CMK (cell line): ENCODE measurements around the gene IL26.
A peak's percentile ranks its signal among the peaks of the same experiment; 100 is the strongest.
"Not testable (repeated sequence)": the region's sequence is repeated elsewhere in the genome, so short reads cannot be mapped to it uniquely, and the experiment has no call there.

Experiments
- DNase-seq: peaks from one replicate; pipeline ENCODE4 v3.0.0-alpha.2; 2010; ENCODE audit warnings: low read depth

The IL26 gene

DNA sequence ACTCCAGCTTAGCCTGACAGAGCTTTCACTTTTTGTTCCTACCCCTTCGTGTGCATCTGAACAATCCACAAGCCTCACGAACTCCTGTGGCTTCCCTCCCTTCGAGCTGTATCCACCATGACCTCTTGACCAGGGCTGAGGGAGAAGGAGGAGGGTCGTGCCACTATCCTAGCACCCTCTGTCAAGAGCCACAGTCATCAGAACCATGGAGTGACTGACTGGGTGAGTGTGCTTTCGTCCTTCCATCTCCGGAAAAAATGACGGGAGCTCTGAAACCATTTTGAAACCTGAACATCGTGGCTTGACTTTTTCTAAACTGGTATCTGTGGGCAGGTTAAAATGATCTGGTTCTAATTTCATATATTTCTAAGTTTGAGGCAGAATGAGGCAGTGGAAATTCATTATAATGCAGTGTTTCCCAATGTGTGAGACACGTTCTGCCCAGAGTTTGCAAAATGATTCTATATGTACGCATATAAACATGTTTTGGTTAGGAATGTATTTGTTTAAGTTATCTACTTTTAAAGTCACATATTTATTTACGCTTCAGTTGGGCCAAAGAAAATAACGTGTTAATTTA, 27.0 kb downstream of the IL26 start:
- no peak for DNase-seq

DNA sequence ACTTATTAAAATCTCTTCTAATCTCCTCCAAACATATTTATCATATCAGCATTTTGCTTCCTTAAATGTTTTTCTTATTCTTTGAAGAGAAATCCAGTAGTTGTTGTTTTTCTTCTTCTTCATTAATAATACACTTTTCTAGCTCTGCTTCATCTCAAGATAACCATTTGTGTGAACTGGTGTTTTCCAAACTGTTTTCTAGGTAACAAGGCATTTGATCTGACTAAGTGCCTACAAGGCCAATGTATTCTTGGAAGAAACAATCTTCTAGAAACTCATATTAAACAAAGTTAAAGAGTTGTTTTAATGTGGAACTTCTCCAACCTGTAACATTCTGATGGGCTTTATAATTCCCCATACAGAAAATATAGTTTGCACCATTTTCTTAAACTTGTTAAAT, 35.3 kb downstream of the IL26 start:
- DNase-seq, result no peak

DNA sequence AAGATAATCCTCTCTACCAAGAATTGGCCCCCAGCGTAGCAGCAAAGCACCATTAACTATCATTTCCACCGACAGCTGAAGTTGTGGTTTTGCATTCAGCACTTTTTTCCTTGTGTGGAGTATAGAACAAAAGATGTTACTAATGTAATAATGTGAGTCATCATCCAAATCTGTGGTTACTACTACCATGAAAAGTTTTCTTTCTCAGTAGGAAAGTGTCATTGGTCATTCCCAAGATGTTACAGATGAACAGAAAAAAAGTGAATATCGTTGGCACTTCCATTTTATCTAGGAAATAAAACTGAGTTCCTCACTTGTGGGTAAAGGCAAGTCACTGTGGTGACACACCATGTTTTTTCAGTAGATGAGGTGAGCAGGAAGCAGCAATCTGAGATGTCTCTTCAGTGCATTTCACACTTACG, 35.8 kb downstream of the IL26 start:
- no peak for DNase-seq

DNA sequence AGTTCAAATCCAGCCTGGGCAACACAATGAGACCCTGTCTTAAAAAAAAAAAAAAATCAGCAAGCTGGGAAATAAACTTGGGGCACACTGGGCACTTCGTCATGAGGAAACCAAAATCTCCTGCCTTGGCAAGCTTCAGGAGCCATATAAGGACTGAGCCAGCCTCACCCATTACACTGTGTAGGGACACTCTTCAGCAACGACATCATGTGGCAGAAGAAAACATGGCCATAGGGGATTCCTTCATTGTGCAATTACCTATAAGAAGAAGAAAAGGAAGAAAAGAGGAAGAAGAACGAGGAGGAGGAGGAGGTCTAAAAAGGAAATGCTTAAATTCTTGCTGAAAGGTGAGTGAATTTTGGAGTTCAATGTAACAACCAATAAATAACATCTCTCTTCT, 40.0 kb downstream of the IL26 start:
- DNase-seq, result no peak

DNA sequence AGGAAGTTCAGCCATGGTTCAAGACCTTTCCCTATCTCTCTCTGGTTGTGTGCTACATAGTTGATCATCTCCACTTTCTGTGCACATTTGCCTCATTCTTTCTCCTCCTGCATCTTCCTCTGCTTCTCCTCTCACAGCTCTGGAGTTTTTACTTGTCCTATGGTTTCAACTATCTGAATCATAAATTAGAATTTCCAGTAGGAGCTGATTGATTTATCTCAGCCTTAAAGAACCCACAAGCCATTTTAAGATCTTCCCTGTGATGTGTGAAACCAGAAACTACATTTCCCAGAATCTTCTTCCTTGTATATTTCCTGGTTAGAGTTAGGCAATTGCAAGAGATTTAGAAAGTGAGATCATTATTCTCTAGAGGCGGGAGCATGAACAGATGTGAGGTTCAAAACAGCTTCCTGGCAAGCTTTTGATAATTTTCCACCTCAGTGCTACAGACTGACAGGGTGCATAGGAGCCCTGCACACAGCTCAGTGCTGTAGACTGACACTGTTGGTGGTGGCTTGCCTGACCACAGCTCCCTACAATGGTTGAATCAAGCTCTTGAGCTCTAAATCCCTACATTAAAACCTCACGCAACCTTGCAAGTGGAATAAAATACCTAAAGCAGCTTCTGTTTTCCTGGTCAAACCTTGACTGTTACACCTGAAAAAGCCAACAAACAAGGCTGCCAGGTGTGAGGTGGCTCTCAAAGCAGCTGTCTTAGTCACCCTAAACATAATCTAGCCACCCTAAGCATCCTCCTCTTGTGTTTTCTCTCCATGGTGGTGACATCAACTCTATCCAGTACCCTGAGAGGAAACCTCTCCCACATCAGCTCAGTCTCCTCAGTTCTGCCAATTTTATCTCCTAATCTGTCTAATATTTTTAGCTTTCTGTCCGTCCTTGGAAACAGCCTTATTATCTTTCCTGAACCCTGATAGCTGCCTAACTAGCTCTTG, 44.5 kb downstream of the IL26 start:
- no peak for DNase-seq

DNA sequence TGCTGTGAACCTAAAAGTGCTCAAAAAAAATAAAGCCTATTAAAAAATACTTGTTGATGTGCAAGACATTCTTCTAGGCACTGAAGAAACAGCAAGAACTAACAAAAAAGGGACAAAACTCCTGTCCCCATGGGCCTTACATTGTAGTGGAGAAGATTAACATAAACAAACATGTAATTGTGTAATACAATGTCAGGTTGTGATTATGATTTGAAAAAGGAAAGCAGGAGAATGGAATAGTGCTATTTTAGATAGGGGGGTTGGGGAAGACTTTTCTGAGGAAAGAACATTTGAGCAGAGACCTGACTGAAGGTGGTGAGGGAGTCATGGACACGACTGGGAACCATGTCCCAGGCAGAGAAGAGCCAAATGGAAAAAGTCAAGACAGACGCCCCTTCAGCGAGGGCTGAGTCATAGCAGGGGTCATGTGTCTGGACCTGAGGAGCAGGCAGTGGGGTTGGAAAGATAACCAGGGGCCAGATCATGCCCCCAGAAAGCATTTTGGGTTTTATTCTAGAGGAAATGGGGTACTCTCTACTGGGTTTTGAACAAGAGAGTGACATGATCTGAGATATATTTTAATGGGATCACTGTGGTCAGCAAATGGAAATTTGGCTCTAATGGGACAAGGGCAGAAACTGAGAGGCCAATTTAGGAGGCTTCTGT, 46.7 kb downstream of the IL26 start:
- DNase-seq, result no peak

DNA sequence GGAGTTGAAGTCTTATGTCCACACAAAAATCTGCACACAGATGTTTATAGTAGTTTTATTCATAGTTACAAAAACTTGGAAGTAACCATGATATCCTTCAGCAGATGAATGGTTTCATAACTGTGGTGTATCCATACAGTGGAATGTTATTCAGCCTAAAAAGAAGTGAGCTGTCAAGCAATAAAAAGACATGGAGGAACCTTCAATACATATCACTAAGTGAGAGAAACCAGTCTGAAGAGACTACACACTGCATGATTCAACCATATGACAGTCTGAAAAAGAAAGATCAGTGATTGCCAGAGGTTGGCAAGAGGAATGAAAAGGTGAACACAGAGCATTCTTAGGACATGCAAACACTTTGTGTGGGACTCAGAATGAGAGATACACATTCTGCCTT, 47.4 kb downstream of the IL26 start:
- no peak for DNase-seq

DNA sequence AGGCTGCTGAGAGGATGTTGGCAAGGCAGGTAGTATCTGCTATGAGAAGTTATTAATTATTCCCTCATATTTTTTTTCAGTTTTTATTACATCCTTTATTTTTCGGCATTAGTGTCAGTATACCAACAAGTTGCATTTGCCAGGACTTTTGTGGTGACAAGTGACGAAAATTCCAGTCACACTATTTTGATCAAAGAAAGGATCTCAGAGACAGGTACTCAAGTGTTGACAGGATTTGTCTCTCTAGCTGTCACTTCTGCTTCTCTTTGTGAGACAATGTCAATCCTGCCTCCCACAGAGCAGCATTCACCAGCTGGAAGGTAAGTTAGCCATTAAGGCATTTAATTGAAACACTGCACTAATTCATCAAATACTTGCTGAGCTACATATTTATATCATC, 48.0 kb downstream of the IL26 start:
- DNase-seq, result no peak

DNA sequence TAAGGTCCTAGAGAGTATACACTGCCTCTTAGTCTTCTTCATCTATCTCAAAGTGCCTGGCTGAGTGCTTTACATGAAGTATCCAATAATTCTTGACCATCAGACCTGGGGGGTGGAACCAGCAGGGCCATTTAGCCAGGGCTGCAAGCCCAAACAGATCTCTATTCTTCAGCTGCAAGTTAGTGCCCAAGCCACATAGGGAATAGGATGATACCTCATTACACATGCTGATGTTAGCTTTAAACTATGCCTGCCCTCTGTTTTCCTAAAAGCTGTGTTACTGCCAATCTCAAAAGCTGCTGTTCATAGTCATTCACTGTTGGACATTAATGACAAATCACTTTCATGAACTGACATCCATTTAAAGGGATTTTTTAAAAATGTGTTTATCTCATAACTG, 49.4 kb downstream of the IL26 start:
- DNase-seq, result no peak

DNA sequence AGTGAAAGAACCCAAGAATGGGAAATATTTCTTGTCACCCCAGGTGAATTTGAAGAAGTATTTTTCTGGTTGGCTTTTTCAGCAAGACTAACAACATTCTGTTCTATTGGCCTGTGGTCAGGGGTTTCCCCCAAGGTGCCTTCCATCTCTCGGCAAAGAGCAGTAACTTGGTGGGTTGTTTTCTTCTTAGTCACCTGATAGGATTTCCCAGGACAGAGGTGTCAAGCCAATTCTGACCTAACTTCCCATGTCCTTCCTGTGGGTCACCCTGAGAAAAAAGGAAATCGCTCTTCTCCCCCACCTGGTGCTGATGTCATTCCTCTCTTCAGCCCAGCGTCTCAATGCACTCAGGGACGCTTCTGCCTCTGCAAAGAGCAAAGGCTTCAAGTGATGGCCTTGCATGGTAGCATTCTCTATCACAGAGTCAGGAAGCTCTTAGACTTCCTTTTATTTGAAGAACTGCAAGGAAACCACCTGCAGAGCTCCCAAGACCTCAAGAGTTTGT, 50.0 kb downstream of the IL26 start:
- DNase-seq, result no peak

DNA sequence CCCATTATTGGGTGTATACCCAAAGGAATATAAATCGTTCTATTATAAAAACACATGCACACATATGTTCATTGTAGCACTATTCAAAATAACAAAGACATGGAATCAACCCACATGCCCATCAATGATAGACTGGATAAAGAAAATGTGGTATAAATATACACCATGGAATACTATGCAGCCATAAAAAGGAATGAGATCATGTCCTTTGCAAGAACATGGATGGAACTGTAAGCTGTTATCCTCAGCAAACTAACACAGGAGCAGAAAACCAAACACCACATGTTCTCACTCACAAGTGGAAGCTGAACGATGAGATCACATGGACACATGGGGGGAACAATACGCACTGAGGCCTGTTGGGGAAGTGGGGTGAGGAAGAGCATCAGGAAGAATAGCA, 50.8 kb downstream of the IL26 start:
- DNase-seq, result not testable (repeated sequence)

DNA sequence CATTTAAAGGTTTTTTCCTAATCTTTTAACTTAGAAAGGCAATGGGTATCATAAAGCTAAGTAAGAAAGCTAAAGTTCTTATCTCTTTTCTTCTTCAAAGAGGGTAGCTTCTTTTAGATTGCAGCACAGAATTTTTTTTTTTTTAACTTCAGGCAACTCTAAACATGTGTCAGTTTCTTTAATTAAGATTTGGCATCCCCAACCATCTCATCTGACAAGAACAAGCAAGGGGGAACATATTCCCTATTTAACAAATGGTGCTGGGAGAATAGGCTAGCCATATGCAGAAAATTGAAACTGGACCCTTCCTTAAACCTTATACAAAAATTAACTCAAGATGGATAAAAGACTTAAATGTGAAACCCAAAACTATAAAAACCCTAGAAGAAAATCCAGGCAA, 51.8 kb downstream of the IL26 start:
- DNase-seq, result no peak

DNA sequence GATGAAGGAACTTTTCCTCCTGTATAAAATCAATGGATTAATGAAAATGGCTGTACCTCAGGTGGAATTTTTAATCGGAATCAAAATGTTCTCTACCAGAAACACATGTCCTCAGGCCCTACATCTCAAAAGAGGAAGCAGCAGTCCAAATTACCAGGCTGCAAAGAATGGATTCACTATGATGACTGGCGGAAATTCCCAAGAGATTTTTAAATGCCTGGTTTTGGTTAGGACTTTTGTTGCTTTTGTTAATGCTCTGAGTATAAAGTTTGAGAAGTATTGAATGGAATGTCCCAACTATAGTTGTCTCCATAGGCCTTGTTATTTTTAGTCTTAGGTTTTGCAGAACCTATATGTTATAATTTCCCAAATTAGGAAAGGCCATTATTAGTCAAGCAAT, 54.9 kb downstream of the IL26 start:
- no peak for DNase-seq

DNA sequence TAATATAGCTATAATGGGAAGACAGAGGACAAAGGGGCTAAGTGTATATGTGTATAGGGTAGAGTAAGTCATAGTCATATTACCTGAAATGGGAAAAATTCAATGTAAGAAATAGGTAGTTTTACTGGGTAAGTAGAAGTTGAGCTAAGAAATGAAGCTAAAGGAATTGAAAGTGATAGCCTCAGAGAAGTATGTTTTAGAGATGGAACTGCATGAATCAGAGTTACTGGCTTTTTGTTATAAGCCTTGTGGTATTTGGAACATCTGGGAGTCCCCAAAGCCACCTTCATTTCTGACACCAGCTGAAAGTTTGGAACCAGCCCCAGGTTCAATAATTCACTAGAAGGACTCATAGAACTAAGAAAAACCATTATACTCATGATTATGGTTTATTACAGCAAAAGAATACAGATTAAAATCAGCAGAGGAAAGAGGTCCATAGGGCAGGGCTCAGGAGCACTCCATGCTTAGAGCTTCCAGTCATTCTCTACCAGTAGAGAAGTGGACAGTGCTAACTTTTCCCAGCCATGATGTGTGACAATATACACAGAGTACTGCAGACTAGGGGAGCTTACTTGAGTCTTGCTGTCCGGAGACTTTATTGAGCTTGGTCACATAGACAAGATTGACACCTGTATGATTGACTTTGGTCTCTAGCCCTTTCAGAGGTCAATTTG, 56.3 kb downstream of the IL26 start:
- no peak for DNase-seq

DNA sequence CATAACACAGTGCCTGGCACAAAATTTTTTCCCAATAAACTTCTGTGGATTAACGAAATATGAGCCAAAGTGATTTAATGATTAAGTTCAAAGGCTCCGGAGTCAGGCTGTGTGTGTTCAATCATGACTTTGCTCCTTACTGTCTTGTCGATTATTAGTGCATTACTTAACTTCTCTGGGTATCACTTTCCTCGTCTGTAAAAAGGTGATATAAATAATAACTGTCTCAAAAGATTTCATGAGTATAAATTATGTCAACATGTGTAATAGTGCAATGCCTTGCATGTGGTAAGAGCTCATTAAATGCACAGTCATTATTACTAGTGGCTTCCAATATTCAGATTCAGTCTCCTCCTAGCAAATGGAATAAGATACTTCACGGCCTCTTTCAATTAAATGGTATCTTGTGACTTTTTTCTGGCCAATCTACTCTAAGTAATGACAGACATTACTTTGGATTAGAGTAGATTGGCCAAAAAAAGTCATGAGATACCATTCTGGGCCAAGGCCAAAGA, 59.2 kb downstream of the IL26 start:
- no peak for DNase-seq

DNA sequence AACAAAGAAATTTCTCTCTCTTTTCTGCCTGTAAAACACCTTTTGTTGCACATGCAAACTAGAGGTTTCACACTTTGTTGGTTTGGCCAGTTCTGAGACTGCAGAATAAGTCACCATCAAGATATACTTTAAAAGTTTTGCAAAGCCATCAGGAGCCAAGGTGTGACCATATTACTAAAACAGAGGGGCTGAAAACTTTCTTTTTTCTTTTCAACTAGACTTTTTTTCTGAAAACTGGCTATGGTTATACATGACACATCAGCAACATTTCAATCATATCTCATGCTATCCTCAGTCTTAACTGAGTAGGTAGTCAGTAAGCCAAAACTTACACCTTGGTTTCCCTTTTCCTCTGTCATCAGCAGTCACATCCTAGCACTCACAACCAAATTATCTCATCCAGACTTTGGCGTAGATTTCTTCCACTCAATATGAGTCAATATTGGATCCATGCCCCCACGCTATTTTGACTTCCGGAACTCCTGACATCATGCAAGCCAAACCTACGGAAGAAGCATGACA, 62.0 kb downstream of the IL26 start:
- no peak for DNase-seq

DNA sequence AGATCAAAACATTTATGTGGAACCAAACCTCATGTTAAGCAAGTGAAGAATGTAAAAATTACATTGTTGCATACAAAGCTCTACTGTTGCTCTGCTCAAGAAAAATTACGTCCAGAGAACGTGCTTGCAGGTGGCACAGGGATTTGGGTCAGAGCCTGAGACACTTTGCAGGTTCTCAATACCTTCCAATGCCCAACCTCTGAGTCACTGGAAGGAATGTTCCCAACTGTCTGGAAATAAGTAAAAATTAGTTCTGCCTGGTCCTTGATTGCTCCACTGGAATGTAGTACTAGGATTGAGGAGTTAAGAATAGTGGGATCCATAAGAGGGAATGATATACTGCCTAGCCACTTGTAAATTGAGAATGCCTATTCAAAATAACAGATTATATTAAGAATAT, 63.2 kb downstream of the IL26 start:
- no peak for DNase-seq

DNA sequence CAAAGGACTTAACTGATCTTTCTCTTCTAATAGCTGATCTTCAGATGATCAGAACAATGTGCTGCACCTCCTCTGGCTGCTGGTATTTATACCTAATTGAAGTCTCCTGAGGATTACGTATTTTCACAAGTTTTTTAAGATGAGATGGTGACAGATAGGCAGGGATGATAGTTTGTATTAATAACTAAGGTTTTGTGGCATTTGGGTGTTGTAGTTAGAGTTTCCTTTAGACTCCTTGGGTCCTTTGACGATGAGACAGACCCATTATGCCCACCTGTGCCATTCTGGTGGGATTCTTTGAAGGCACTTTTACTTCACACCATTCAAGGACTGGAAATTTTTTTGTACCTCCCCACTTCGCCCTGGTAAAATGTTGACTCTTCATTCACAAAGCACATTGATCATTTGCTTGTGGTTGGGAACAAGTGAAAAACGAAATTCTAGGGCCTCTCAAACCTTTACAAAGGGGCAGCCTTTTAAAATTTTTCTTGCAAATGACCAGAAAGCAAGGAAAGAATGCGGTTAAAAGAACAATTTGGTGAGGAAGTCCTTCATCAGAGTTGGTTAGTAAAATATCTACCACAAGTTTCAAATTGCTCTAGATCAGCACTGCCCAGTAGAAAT, 65.8 kb downstream of the IL26 start, which contains the start of gene IFNG:
IFNG (minus strand) TSS at position 60 of the 624 bp plus-strand sequence. CDS start 125 bp downstream, outside the sequence.
- no peak for DNase-seq

DNA sequence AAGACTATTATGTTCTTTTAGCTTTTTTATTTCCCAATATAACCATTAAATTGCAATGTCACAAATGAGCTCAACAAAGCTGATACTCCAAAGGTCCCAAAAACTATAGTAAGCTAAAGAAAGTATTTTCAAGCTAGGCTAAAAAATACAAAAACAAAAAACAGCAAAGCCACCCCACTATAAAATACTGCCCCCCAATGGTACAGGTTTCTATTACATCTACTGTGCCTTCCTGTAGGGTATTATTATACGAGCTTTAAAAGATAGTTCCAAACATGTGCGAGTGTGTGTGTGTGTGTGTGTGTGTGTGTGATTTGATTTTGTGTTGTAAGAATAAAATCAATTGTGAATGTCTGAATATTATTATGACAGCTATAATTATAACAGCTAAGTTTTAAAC, 67.2 kb downstream of the IL26 start:
- DNase-seq, result peak; percentile 3

DNA sequence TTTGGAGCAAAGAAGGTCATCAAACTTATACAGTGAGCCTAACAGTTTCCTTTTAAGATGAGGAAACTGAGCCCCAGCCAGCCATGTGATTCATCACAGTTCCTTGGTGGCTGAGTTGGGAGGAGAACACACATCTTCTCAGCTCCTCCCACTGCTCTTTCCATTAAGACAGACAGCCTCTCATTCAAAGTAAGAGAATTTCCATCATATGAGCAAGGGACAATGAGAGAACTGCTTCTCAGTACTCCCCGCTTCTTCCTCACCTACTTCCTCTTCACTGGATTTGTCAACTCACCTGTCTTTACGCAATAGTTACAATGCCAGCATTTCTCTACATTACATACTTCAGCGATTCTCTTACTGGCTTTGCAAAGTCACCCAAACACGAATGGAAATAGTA, 68.2 kb downstream of the IL26 start:
- DNase-seq, result no peak

DNA sequence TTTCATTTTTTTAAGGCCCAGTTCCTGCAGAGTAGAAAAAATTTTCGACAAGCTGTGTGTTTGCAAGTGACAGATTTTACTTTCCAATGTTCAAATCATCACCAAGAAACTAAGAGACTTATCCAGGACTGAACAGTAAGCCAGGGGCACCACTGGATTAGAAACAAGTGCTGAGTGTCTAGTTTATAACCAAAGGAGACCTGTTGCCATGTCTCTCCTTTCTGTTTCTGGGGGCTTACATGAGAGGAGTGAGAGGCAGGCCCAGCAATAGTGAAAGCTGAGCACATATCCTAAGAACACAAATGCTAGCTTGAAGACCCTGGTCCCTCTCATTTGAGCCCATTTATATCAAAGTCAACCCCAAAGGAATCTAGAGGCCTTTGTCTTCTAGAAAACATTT, 69.0 kb downstream of the IL26 start:
- DNase-seq, result no peak
